Mucosa of descending colon (tissue), 3 donors: ENCODE results near the gene TBC1D8. TPM values are rescaled to one million over a fixed set of nuclear protein-coding genes. Genes with fewer than 3 reads are reported as not detected.

Source experiments
- ATAC-seq: fragments of 200-7000 bp; cut with Tn5 transposase; one replicate; pipeline ENCODE4 v1.9.1; 2020; ENCODE audit warnings: mild to moderate bottlenecking, moderate library complexity
- DNase-seq, 3 donors: peaks; one replicate each; pipeline ENCODE4 v3.0.0-alpha.2; 2020
- H3K36me3 ChIP-seq: fragments of 200-600 bp; one replicate; pipeline ENCODE4 v1.8.0; 2021; ENCODE audit warnings: low read depth, mild to moderate bottlenecking
- H3K4me1 ChIP-seq: fragments of 200-600 bp; one replicate; pipeline ENCODE4 v1.8.0; 2021; ENCODE audit warnings: low read depth, mild to moderate bottlenecking
- H3K4me3 ChIP-seq: fragments of 200-600 bp; one replicate; pipeline ENCODE4 v1.8.0; 2021; ENCODE audit warnings: mild to moderate bottlenecking
- H3K9me3 ChIP-seq: fragments of 200-600 bp; one replicate; pipeline ENCODE4 v1.8.0; 2021; ENCODE audit warnings: mild to moderate bottlenecking
- intact Hi-C, 2 donors: fragments of 100-400 bp; cut with DNase I in 1 of 2; cut with micrococcal nuclease in 1 of 2; formaldehyde crosslinking; loops; one replicate each; pipeline versions ENCODE4 v1.11.0 to v1.11.1; 2022; cut with DNase I, micrococcal nuclease
- total RNA-seq, 3 donors: library from RNA; stranded (reverse); fragmentation: NEBNext Ultra II Directional in 2 of 3; extraction: Animal tissue kit (Norgen Biotek cat#: 25700) in 2 of 3; gene quantifications; one replicate each; pipeline versions ENCODE4 v1.2.1 to v1.2.4, GENCODE V29; 2021 to 2023
- TF ChIP-seq, protein P1 (sequence below): fragments of 200-600 bp; IDR thresholded peaks from one replicate; pipeline ENCODE4 v1.8.0; 2022; ENCODE audit warnings: antibody characterized with exemption, mild to moderate bottlenecking
- donor health status: DM: no; HTN: no; CAD: no; lungs with moderate emphysema.
- donor health status: DM: no; HTN: no; CAD: no.
- donor health status: DM: no; HTN: yes; CAD: no.

TBC1D8 gene
- total RNA-seq, 3 donors from 2014 or later, result 14.4 to 28.8 (median 17.7) TPM

DNA sequence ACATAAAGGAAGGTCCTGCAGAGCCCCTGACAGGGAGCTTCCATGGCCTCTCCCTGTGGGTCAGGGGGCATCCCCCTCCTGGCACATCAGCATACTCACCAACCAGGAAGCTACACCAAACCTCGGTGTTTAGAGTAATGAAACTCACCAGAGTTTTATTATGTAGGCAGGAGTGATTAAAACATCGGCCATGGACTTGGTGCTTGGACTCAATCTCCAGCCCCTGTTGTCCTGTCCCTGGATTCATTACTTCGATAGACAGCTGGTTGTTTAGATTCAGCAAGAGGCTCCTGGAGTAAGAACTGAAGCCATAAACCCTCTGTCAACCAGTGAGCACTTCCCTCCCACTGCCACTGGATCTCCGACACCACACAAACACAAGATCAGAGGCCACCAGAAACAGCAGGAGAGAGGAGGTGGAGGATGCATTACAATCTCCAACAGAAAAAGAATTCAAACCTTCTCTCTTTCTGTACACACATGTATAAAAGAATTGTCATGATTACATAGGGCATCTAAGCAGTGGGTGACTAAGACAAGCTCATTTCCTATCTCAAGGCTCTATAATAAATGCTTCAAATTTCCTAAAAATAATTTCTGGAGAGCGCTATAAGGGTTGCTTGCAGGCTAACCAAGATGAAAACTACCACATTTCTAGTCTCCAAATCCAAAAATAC is 27.2 kb downstream of the TBC1D8 start:
- ATAC-seq (peak; percentile 25), DNase-seq (no peak)
- no peaks in the 10 kb centered on the region for H3K9me3 ChIP-seq
- H3K4me3 ChIP-seq, result no peak overlapping the region
- H3K36me3 ChIP-seq, result no peaks in the 10 kb centered on the region
- TF ChIP-seq, protein P1, sequence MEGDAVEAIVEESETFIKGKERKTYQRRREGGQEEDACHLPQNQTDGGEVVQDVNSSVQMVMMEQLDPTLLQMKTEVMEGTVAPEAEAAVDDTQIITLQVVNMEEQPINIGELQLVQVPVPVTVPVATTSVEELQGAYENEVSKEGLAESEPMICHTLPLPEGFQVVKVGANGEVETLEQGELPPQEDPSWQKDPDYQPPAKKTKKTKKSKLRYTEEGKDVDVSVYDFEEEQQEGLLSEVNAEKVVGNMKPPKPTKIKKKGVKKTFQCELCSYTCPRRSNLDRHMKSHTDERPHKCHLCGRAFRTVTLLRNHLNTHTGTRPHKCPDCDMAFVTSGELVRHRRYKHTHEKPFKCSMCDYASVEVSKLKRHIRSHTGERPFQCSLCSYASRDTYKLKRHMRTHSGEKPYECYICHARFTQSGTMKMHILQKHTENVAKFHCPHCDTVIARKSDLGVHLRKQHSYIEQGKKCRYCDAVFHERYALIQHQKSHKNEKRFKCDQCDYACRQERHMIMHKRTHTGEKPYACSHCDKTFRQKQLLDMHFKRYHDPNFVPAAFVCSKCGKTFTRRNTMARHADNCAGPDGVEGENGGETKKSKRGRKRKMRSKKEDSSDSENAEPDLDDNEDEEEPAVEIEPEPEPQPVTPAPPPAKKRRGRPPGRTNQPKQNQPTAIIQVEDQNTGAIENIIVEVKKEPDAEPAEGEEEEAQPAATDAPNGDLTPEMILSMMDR, result no peak
- intact Hi-C loops, result no loop called here
- peaks cover 29% of the 10 kb centered on the region for H3K4me1 ChIP-seq

DNA sequence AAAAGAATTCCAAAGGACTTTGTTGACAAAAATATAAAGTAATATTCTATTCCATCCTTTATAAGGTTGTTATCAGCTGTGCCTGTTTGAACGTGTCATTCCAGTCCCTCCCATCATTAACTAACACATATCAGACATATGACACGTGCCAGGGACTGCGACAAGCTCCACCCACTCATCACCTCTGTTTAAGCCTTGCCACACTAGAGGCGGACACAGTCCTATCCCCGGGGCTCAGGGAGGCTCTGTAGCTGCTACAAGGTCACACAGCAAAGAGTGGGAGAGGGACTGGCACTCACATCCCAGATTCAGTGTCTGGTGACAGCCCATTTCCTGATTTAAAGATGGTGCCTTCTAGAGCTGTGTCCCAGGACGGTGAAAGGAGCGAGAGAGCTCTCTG is 30.0 kb downstream of the TBC1D8 start:
- DNase-seq (peak; percentile 44 to 65 (median 49)), ATAC-seq (peak; percentile 79)
- Histone ChIP-seq H3K4me1 (peaks cover 24% of the 10 kb centered on the region), H3K4me3 (no peak overlapping the region), H3K9me3 (no peaks in the 10 kb centered on the region), H3K36me3 (no peaks in the 10 kb centered on the region)
- TF ChIP-seq, protein P1, result no peak
- intact Hi-C loops, result no loop called here

DNA sequence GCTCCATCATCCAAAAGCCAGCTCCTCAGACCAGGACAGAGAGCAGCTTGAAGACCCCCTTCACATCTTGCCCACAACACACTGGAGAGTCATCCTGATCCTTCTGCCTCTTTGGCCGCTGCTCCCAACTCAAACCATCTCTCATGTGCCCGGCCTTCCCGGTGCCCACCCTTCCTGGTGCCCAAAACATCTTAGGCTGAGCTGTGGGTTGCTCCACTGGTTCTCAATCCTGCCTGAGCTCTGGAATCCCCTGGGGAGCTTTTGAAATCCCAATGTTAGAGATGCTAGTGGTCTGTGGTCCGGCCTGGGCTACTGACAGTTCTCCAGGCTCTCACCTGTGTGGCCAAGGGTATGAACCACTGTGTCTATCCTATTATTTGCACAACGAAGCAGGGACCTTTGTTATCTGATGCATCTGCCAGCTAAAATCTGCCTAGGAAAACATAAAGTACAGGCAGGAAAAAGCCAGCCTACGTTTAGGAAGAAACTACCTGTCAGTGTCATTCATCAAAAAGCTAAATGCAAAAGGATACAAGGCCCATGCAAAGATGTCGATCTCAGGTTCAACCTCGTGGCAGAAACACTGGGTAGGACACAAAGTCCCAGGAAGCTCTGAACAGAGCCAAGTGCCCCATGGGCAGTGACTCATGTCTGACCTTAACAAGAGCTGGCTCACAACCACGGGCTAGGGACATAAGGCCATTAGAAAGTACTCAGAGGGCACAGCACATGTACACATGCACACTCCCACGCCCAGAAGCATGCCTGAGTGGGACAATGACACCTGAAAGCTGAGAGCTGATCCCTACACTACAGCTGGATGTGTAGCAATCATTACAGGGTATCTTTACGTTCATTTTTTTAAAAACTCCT is 30.8 kb downstream of the TBC1D8 start:
- H3K4me3 ChIP-seq, result no peak overlapping the region
- H3K36me3 ChIP-seq, result no peaks in the 10 kb centered on the region
- TF ChIP-seq, protein P1, result no peak
- peak; percentile 92 for ATAC-seq
- H3K9me3 ChIP-seq, result no peaks in the 10 kb centered on the region
- H3K4me1 ChIP-seq, result peaks cover 24% of the 10 kb centered on the region
- peak; percentile 50 to 71 (median 55) for DNase-seq
- intact Hi-C loops, result no loop called here

DNA sequence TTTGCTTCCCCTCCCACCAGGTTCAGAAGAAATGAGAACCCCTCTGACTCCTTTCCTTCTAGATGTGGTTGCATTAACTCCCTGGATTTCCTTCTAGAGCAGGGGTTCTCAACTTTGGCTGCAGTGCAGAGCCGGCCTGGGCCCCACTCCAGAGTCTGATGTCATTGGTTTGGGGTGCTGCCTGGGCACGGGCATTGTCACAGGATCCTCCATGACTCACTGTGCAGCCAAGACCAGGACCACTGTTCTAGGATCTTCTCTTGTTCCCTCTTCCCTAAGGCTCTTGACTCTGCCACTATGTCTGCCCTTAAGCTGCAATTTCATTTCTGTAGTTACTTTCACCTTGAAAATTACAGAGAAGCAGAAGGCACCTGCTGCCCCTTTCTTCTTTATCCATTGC is 31.8 kb downstream of the TBC1D8 start:
- ATAC-seq, result no peak
- DNase-seq, result no peak
- no peaks in the 10 kb centered on the region for H3K36me3 ChIP-seq
- TF ChIP-seq, protein P1, result no peak
- H3K4me1 ChIP-seq, result peaks cover 24% of the 10 kb centered on the region
- H3K4me3 ChIP-seq, result no peak overlapping the region
- intact Hi-C loops, result no loop called here
- H3K9me3 ChIP-seq, result no peaks in the 10 kb centered on the region

DNA sequence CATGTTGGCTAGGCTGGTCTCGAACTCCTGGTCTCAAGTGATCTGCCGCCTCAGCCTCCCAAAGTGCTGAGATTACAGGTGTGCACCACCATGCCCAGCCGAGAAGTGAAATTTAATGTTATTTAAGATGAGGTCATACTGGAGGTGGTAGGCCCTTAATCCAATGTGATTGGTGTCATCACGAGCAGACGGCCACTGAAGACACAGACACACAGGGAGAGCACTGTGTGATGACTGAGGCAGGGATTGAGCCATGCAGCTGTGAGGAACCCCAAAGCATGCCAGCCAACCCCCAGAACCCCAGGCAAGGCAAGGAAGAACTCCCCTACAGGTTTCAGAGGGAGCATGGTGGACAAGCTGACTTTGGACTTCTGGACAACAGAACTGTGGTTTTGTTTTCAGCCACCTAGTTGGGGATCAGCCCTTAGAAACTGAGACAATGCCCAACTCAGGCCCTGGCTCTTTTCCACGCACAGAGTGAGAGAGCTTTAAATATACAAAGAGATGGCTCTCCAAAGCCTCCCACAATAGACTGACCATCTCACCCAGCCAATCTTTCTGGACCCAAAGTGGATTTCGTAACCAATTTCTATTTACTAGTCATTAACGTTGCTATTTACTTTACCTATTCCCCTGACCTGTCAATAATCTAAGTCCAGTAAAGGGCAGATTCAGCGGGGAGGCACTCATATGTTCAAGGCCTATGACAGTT is 34.2 kb downstream of the TBC1D8 start:
- intact Hi-C loops, result no loop called here
- Histone ChIP-seq H3K36me3 (no peaks in the 10 kb centered on the region), H3K4me1 (peaks cover 35% of the 10 kb centered on the region), H3K4me3 (no peak overlapping the region), H3K9me3 (no peaks in the 10 kb centered on the region)
- ATAC-seq (no peak), DNase-seq (no peak)
- TF ChIP-seq, protein P1, result no peak
